ENCODE data around the gene GCDH. TPM values are rescaled to one million over a fixed set of nuclear protein-coding genes. Genes with fewer than 3 reads are reported as not detected.

The GCDH gene
- total RNA-seq, 1 experiment from 2014 or later = 15.6 TPM

- Histone ChIP-seq H3K9me3 (ENCODE audit: control insufficient read depth, insufficient read depth, low read depth, low read length) (no peaks in the 10 kb centered on the region), H3K4me1 (ENCODE audit: control insufficient read depth, insufficient read depth, low read length) (no peaks in the 10 kb centered on the region), H3K27me3 (ENCODE audit: control insufficient read depth, insufficient read depth, low read length) (no peaks in the 10 kb centered on the region), H3K27ac (ENCODE audit: low read length) (no peak overlapping the region), H3K4me3 (ENCODE audit: low read depth in 2 of 2, low read length in 2 of 2) (no peak overlapping the region), H3K36me3 (ENCODE audit: control insufficient read depth, insufficient read depth, low read length) (no peaks in the 10 kb centered on the region)
- intact Hi-C loops (cut with micrococcal nuclease; ENCODE audit: unreplicated experiment) = no loop called here
- CTCF ChIA-PET = interaction anchor here (1.2 kb wide), 1 partner anchor 16 kb away, joined by 3 read pairs; no protein-coding TSS in a partner anchor
- TF ChIP-seq TCF7L2 (IDR thresholded peaks at IDR 0.05; ENCODE audit: low read depth, low read length) (no peak), CTCF (IDR thresholded peaks at IDR 0.05) (no peak)
- no TSS peak for BruUV-seq (replicated peaks)
- no peak for DNase-seq (ENCODE audit: low read depth, low spot score)
- POLR2A ChIA-PET = no interaction called here
- no peak for ATAC-seq
- in situ Hi-C loops (cut with HindIII; ENCODE audit: low pct_unique_long_range_greater_than_20kb, low sequenced_read_pairs) = no loop called here
Measured at GRCh38 chr19:12864143-12864542, 26.8 kb upstream of the GCDH start.

GRCh38 chr19:12864721-12865715, 25.9 kb upstream of the GCDH start:
- ATAC-seq (no peak), DNase-seq (ENCODE audit: low read depth, low spot score) (no peak)
- TF ChIP-seq POLR2AphosphoS5 (IDR thresholded peaks at IDR 0.05; ENCODE audit: low read depth, low read length) (no peak), CTCF (IDR thresholded peaks at IDR 0.05) (no peak), SIN3A (IDR thresholded peaks at IDR 0.05; ENCODE audit: borderline replicate concordance, insufficient read depth, low read depth, low read length) (no peak), REST (IDR thresholded peaks at IDR 0.05; ENCODE audit: insufficient read depth in 1 of 2, low read depth in 2 of 2, low read length in 1 of 2) (no peak), TCF7L2 (IDR thresholded peaks at IDR 0.05; ENCODE audit: low read depth, low read length) (no peak)
- CTCF ChIA-PET = interaction anchor here (0.5 to 1.2 kb wide), 4 partner anchors 8 to 47 kb away, joined by 3 to 6 read pairs (median 3); no protein-coding TSS in a partner anchor
- in situ Hi-C loops (cut with HindIII; ENCODE audit: low pct_unique_long_range_greater_than_20kb, low sequenced_read_pairs) = no loop called here
- intact Hi-C loops (cut with micrococcal nuclease; ENCODE audit: unreplicated experiment) = no loop called here
- Histone ChIP-seq H3K36me3 (ENCODE audit: control insufficient read depth, insufficient read depth, low read length) (no peaks in the 10 kb centered on the region), H3K27me3 (ENCODE audit: control insufficient read depth, insufficient read depth, low read length) (no peaks in the 10 kb centered on the region), H3K4me1 (ENCODE audit: control insufficient read depth, insufficient read depth, low read length) (no peaks in the 10 kb centered on the region), H3K4me3 (ENCODE audit: low read depth in 2 of 2, low read length in 2 of 2) (no peak overlapping the region), H3K27ac (ENCODE audit: low read length) (no peak overlapping the region), H3K9me3 (ENCODE audit: control insufficient read depth, insufficient read depth, low read depth, low read length) (no peaks in the 10 kb centered on the region)
- BruUV-seq (replicated peaks) = no TSS peak
- POLR2A ChIA-PET = no interaction called here

Data from Panc1 (cell line).